ENCODE data around the gene TFF2.

TFF2 gene

DNA sequence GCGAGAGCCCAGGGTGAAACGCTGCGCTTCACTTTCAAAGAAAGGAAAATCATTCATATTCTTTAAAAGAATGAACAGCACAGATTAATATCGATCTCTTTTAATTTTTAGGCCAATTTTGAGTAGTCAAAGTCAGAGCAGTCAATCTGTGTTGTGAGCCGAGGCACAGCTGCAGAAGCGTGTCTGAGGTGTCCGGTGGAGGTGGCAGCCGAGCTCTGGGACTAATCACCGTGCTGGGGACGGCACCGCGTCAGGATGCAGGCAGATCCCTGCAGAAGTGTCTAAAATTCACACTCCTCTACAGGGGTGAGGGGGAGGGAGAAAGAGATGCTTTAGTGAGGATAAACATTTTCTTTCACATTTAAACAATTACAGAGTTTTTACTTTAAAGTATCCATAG lies 11.4 kb upstream of the TFF2 start:
- H3K27ac Mint-ChIP-seq, result no peak overlapping the region
- H3K4me1 Mint-ChIP-seq, result peaks cover 33% of the 10 kb centered on the region
- peaks cover 10% of the 10 kb centered on the region for H3K27me3 Mint-ChIP-seq
- ATAC-seq (no peak), DNase-seq (no peak)
- H3K4me3 Mint-ChIP-seq, result no peak overlapping the region
- H3K9me3 Mint-ChIP-seq, result no peaks in the 10 kb centered on the region

DNA sequence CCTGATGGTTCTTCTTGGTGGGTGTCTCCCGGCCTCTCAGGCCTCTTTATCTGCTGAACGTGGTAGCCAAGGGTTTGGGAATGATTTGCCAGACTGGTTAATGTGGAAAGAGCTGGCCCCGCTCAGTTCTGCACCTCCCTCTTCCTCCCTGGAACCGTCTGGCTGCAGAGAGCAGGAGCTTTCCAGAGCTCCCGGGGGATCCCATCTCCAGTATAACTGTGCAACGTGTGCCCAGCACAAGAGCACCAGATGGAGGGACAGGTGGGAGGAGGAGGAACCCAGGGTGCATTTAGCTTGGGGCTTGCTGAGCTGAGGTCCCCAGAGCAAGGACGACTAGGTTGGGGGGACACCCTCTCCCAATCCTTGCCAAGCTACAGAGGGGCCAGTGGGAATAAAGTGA lies 10.5 kb upstream of the TFF2 start:
- ATAC-seq (no peak), DNase-seq (no peak)
- Mint-ChIP-seq H3K4me1 (peaks cover 33% of the 10 kb centered on the region), H3K27me3 (peaks cover 10% of the 10 kb centered on the region), H3K27ac (no peak overlapping the region), H3K4me3 (no peak overlapping the region), H3K9me3 (no peaks in the 10 kb centered on the region)

DNA sequence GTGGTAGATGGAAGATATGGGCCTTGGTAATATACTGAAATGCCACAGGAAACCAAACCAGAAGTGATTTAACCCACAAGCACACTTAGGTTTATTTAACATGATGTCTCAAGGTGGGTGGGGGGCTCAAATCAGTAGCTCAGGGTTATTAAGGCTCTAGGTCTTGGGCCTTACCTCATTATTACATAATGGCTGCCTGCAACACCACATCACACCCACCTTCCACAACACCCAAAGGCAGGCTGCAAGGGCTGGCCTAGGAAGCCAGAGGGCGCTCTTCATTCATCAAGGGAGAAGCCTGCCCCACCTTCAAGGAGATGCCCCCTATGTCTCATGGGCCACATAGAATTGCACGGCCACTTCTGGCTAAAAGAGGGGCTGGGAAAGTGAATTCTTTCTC lies 9.5 kb upstream of the TFF2 start:
- Mint-ChIP-seq H3K27me3 (peaks cover 10% of the 10 kb centered on the region), H3K27ac (no peak overlapping the region), H3K9me3 (peaks cover 0 to 5% of the 10 kb centered on the region in 2 donors), H3K4me3 (no peak overlapping the region), H3K4me1 (peaks cover 29% of the 10 kb centered on the region)
- no peak for ATAC-seq
- no peak for DNase-seq

DNA sequence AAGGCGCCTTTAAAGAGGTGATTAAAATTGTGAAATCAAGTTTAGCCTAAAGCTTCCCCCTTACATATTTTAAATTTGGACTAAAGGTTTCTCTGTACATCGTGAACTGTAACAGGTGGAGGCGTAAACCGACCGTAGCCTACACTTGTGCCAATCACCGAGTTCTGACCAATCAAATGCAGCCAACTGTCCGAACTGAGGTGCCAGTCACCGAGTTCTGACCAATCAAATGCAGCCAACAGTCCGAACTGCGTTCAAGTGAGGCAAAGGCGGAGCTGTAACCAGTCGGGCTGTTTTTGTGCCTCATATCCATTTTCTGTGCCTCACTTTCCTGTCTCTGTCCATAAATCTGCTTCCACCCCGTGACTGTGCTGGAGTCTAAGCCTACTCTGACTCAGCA lies 8.1 kb upstream of the TFF2 start:
- no peak for DNase-seq
- Mint-ChIP-seq H3K9me3 (peaks cover 4 to 15% of the 10 kb centered on the region in 2 donors), H3K27ac (no peak overlapping the region), H3K4me1 (peaks cover 21% of the 10 kb centered on the region), H3K4me3 (no peak overlapping the region), H3K27me3 (peaks cover 10% of the 10 kb centered on the region)
- no peak for ATAC-seq

DNA sequence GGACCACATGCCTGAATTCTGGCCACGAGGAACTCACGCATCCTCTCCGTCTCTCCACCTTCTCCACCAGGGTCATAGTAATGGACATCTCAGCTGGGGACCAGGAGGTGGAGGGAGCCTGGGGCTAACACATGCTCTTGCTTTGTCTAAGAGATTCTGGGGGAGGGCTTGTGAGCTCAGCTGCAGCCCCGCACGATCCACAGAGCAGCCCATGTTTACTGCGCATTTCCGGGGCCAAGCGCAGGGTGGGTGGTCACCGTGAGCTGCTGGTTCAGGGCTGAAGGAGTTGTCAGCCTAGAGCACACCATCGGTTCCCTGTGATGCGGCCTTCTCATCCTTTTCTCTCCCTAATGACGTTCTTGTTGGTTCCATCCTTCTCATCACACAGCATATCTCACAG lies 7.5 kb upstream of the TFF2 start:
- Mint-ChIP-seq H3K27ac (no peak overlapping the region), H3K4me3 (no peak overlapping the region), H3K4me1 (peaks cover 14% of the 10 kb centered on the region), H3K9me3 (peaks cover 9 to 21% of the 10 kb centered on the region in 2 donors), H3K27me3 (peaks cover 10% of the 10 kb centered on the region)
- no peak for ATAC-seq
- DNase-seq, result no peak

DNA sequence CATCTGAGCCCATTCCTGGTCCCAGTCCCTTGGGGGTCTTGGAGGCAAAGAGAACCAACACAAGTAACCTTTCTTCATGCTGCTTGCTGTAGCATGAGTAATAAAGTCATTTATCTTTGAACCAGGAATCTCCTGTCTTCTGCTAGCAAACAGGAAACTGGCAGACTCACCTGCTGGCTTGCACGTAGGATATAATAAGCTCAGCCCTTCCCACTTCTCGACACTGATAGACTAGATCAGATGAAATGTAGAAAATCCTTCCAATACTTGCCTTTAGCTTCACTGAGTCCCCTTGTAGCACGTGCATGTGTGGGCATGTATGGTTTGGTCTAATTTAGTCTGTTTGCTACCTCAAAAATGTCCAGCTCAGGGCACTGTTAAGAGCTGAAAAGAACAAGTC lies 6.5 kb upstream of the TFF2 start:
- Mint-ChIP-seq H3K9me3 (peaks cover 9 to 26% of the 10 kb centered on the region in 2 donors), H3K27ac (no peak overlapping the region), H3K4me3 (no peak overlapping the region), H3K27me3 (peaks cover 7% of the 10 kb centered on the region), H3K4me1 (peaks cover 7% of the 10 kb centered on the region)
- ATAC-seq, result no peak
- no peak for DNase-seq

DNA sequence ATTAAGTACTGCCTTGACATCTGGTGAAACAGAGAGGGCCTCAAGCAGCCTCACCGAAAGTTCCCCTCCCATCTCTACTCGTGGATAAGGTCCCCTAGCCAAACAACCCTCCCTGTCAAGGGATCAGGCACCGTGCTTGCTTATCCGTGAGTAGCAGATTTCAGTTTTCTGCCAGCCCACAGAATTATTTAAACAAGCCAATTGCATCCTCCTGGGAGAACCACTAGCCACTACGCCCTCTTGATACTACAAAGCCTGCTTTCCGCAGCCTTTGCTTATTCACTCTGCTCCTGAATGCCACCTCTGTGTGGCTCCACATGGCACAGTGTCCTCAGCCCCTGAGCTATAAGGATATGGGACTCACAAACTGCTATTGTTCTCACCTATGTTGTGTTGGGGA lies 5.9 kb upstream of the TFF2 start:
- Mint-ChIP-seq H3K4me3 (no peak overlapping the region), H3K27me3 (peaks cover under 1% of the 10 kb centered on the region), H3K9me3 (peaks cover 9 to 26% of the 10 kb centered on the region in 2 donors), H3K27ac (no peak overlapping the region), H3K4me1 (no peaks in the 10 kb centered on the region)
- ATAC-seq, result no peak
- DNase-seq, result no peak

DNA sequence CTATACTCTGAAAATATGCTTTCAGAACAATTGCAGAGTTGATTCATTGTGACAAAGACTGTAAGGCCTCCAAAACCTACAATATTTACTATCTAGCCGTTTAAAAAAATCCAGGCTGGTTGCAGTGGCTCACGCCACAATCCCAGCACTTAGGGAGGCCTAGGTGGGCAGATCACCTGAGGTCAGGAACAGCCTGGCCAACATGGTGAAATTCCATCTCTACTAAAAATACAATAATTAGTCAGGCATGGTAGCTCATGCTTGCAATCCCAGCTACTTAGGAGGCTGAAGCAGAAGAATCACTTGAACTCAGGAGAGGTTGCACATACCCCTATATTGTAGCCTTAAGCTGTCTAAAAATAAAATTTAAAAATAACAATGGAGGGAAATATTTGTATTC lies 5.3 kb upstream of the TFF2 start:
- no peaks in the 10 kb centered on the region for H3K4me1 Mint-ChIP-seq
- H3K27me3 Mint-ChIP-seq, result no peaks in the 10 kb centered on the region
- H3K27ac Mint-ChIP-seq, result no peak overlapping the region
- ATAC-seq, result no peak
- peaks cover 9 to 26% of the 10 kb centered on the region in 2 donors for H3K9me3 Mint-ChIP-seq
- H3K4me3 Mint-ChIP-seq, result no peak overlapping the region
- no peak for DNase-seq

DNA sequence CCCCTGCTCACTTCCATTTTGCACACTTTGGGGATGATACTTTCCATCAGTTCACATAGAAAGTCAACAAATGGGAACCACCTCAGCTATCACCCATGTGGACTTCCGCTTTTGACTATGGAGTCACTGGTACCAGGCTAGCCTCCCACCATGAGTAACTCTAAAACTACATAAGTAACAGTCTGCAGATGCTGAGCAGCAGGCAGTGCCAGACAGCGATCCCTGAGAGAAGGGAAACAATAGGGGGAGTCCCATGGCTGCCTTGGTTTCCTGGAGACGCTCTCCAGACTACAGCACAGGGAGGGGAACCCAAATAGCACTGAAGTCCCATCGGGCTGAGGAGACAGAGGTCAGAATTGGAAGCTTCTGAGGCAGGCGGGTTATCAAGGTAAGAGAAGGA lies 2.8 kb upstream of the TFF2 start:
- Mint-ChIP-seq H3K27ac (peak overlapping the region in 1 of 2 donors; percentile 11), H3K4me3 (no peak overlapping the region), H3K4me1 (no peaks in the 10 kb centered on the region), H3K27me3 (no peaks in the 10 kb centered on the region), H3K9me3 (peaks cover 9 to 26% of the 10 kb centered on the region in 2 donors)
- ATAC-seq, result no peak
- DNase-seq, result no peak

DNA sequence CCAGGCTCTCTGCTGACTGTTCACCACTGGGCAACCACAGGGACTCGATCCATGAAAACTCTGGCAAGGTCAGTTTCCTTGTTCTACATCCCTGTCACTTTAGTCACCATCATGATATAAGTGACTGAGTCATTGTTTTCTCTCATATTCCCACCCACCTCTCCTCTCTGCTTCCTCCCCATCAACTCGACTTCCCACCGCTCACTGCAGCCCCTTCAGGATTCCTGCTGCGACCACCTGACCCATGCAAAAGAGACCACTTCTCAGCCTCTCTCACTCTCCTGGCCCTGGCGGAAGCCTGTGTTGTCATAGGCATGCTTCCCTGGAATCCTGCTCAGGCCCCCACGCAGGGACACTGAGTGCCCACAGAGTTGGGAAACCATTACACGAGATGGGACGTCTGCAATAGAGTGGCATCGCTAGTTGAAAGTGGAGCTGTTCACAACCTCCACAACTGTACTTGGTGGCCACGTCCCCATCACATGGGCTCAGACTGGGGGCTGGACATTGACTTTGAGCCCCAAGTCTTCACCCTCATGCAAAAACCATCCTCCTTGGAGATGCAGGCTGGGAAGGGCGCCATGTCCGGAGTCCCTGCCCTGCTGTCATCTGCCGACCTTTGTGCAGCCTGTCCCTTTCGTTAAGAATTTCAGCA lies 1.8 kb upstream of the TFF2 start:
- Mint-ChIP-seq H3K9me3 (peaks cover 9 to 26% of the 10 kb centered on the region in 2 donors), H3K4me1 (no peaks in the 10 kb centered on the region), H3K27me3 (no peaks in the 10 kb centered on the region), H3K27ac (peak overlapping the region; percentile 38 to 86), H3K4me3 (no peak overlapping the region)
- ATAC-seq (no peak), DNase-seq (no peak)

DNA sequence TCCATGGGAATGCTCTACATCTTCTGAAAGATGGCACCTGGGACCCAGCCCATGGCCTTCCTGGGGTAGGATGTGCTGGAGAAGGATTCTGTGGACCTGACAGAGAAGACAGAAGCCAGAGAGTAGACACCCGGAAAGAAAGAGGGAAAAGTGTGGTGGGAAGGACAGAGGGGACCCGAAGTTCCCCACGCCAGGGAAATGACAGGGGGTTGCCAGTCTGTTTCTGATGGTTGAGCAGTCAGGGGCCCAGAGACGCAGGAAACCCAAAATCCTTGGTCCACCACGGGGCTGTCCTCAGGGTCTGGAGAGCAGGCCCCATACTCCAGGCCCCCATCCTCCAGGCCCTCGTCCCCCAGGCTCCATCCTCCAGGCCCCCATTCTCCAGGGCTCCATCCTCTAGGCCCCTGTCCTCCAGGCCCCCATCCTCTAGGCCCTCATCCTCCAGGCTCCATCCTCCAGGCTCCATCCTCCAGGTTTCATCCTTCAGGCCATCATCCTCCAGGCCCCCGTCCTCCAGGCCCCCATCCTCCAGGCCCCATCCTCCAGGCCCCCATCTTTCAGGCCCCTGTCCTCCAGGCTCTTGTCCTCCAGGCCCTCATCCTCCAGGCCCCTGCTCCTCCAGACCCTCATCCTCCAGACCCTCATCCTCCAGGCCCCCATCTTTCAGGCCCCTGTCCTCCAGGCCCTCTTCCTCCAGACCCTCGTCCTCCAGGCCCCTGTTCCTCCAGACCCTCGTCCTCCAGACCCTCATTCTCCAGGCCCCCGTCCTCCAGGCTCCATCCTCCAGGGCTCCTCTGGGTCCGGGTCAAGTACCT lies 1.0 kb upstream of the TFF2 start:
- peak overlapping the region in 1 of 2 donors; percentile 38 for H3K27ac Mint-ChIP-seq
- no peaks in the 10 kb centered on the region for H3K4me1 Mint-ChIP-seq
- no peaks in the 10 kb centered on the region for H3K27me3 Mint-ChIP-seq
- ATAC-seq (no peak), DNase-seq (no peak)
- H3K4me3 Mint-ChIP-seq, result no peak overlapping the region
- H3K9me3 Mint-ChIP-seq, result peaks cover 9 to 26% of the 10 kb centered on the region in 2 donors

DNA sequence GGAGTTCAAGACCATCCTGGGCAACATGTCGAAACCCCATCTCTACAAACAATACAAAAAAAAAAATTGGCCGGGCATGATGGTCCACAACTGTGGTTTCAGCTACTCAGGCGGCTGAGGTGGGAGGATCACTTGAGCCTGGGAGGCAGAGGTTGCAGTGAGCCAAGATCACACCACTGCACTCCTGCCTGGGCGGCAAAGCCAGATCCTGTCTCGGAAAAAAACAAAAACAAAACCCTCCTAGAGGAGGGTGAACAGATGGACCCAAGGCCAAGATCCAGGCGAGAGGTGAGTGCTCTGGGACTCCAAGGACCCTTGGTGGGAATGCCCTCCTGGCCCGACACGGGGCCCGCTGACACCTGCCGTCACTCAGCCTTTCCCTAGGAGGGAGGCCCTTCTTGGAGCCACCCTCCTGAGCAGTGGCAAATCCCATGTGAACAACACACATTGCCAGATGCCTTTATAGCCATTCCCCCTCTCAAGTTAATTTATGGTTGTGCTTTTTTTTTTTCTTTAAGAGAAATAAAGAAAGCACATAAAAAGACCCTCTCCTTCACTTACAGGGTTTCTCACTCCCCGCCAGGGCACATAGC lies 380 bp downstream of the TFF2 start:
- no peak overlapping the region for H3K27ac Mint-ChIP-seq
- DNase-seq (no peak), ATAC-seq (no peak)
- H3K4me3 Mint-ChIP-seq, result no peak overlapping the region
- H3K4me1 Mint-ChIP-seq, result no peaks in the 10 kb centered on the region
- H3K9me3 Mint-ChIP-seq, result peaks cover 9 to 22% of the 10 kb centered on the region in 2 donors
- H3K27me3 Mint-ChIP-seq, result no peaks in the 10 kb centered on the region

DNA sequence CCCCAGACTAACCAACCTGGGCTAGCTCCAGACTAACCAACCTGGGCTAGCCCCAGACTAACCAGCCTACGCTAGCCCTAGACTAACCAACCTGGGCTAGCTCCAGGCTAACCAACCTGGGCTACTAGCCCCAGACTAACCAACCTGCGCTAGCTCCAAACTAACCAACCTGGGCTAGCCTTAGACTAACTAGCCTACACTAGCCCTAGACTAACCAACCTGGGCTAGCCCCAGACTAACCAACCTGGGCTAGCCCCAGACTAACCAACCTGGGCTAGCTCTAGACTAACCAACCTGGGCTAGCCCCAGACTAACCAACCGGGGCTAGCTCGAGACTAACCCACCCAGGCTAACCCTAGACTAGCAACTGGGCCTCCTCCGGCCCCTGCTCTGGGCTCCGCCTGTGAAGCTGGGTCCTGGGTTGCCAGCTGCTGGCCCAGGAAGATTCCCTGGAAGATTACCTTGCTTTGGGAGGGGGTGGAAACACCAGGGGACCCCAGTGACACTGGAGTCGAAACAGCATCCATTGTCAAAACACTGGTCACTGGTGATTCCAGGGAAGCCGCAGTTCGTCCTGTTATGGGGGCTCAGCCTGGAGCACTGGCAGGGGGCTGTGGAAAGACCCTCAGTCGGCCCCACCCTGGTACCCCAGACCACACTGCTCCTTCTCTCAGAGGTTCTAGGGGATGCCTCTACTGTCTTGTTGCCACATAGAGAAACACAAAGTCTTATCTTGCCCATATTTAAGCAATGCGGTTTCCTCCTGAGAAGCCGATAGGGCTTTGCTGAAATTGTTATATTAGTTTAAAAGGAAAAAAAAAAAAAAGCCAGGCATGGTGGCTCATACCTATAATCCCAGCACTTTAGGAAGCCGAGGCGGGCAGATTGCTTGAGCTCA lies 1.1 kb downstream of the TFF2 start:
- H3K9me3 Mint-ChIP-seq, result peaks cover 5 to 15% of the 10 kb centered on the region in 2 donors
- ATAC-seq, result no peak
- no peaks in the 10 kb centered on the region for H3K27me3 Mint-ChIP-seq
- H3K4me3 Mint-ChIP-seq, result no peak overlapping the region
- no peak for DNase-seq
- no peaks in the 10 kb centered on the region for H3K4me1 Mint-ChIP-seq
- no peak overlapping the region for H3K27ac Mint-ChIP-seq

DNA sequence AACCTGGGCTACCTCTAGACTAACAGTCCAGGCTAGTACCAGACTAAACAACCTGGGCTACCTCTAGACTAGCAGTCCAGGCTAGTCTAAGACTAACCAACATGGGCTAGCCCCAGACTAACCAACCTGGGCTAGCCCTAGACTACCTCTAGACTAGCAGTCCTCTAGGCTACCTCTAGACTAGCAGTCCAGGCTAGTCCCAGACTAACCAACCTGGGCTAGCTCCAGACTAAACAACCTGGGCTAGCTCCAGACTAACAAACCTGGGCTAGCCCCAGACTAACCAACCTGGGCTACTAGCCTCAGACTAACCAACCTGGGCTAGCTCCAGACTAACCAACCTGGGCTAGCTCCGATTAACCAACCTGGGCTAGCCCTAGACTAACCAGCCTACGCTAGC lies 2.0 kb downstream of the TFF2 start:
- DNase-seq, result no peak
- Mint-ChIP-seq H3K4me3 (no peak overlapping the region), H3K27me3 (no peaks in the 10 kb centered on the region), H3K27ac (no peak overlapping the region), H3K9me3 (peaks cover 4 to 10% of the 10 kb centered on the region in 2 donors), H3K4me1 (no peaks in the 10 kb centered on the region)
- no peak for ATAC-seq

DNA sequence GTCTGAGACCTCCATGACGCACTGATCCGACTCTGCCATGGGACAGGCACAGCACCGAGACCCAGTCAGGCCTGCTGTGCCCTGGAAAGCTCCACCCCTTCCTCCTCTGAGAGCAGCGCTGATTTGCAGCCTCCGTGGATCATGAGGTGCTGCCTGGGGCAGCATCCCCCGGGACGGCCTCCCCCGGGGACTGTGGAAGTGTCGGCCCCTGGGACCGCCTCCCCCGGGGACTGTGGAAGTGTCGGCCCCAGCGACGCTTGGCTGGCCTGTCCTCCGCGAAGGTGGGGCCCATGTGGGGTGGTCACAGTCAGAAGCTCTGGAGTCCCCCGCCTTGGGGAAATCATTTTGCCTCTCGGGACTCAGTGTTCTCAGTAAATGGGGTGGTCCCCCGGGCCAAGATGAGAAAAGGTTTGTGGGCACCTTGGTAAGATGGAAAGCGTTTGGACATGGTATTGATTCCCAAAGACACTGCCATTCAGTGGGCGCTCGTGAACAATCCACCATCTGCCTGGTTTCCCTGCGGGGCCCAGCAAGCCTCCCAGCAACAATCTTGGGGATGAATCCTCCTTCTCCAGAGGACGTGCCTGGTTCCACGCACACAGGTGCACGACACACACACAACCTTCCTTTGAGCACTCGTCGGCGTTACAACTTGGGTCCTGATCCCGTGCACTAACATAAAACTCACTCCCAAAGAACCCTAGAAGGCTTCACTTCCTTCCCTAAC lies 3.0 kb downstream of the TFF2 start:
- DNase-seq (no peak), ATAC-seq (no peak)
- peaks cover 0 to under 1% of the 10 kb centered on the region in 2 donors for H3K9me3 Mint-ChIP-seq
- H3K4me1 Mint-ChIP-seq, result peaks cover 7% of the 10 kb centered on the region
- no peaks in the 10 kb centered on the region for H3K27me3 Mint-ChIP-seq
- no peak overlapping the region for H3K4me3 Mint-ChIP-seq
- H3K27ac Mint-ChIP-seq, result no peak overlapping the region

Measured in stimulated activated naive CD8-positive, alpha-beta T cell treated with anti-CD3 and anti-CD28 coated beads, Interleukin-15, amount 100 ng/mL, for 72 hours (primary cell).